Immature natural killer cell (primary cell): ENCODE measurements around the gene EPYC. TPM values are rescaled to one million over a fixed set of nuclear protein-coding genes. Genes with fewer than 3 reads are reported as not detected.

Experiments used
- DNase-seq, 3 donors: peaks; one replicate each; pipeline ENCODE4 v3.0.0; 2022; ENCODE audit warnings: mixed read lengths in 1 of 3
- H3K27ac Mint-ChIP-seq, 6 donors: one replicate each; pipeline ENCODE4 v1.8.0; 2020; ENCODE audit warnings: mixed read lengths in 6 of 6, mild to moderate bottlenecking in 5 of 6, inconsistent platforms in 4 of 6, moderate library complexity in 3 of 6
- H3K27me3 Mint-ChIP-seq, 3 donors: one replicate each; pipeline ENCODE4 v1.8.0; 2020 to 2021; ENCODE audit warnings: low read depth in 3 of 3, mild to moderate bottlenecking in 3 of 3, mixed read lengths in 3 of 3, moderate library complexity in 3 of 3, inconsistent platforms in 1 of 3
- H3K36me3 Mint-ChIP-seq, 3 donors: one replicate each; pipeline ENCODE4 v1.8.0; 2020; ENCODE audit warnings: mixed read lengths in 3 of 3, inconsistent platforms in 2 of 3, mild to moderate bottlenecking in 2 of 3
- H3K4me1 Mint-ChIP-seq, 2 donors: one replicate each; pipeline ENCODE4 v1.8.0; 2020; ENCODE audit warnings: inconsistent platforms in 2 of 2, mild to moderate bottlenecking in 2 of 2, mixed read lengths in 2 of 2, moderate library complexity in 1 of 2
- H3K4me3 Mint-ChIP-seq, 5 donors: one replicate each; pipeline ENCODE4 v1.8.0; 2020; ENCODE audit warnings: mild to moderate bottlenecking in 5 of 5, mixed read lengths in 5 of 5, inconsistent platforms in 3 of 5, moderate library complexity in 3 of 5
- H3K9me3 Mint-ChIP-seq, 6 donors: one replicate each; pipeline ENCODE4 v1.8.0; 2020; ENCODE audit warnings: mild to moderate bottlenecking in 6 of 6, mixed read lengths in 6 of 6, inconsistent platforms in 4 of 6, moderate library complexity in 3 of 6
- polyA plus RNA-seq, 3 donors: library from polyadenylated mRNA; unstranded; fragments of 300-500 nt; fragmentation: Illumina TruSeq; gene quantifications; one replicate each; pipeline ENCODE4 v1.2.3, GENCODE V29; 2021

EPYC gene
- polyA plus RNA-seq, 3 donors from 2014 or later: not detected

DNA sequence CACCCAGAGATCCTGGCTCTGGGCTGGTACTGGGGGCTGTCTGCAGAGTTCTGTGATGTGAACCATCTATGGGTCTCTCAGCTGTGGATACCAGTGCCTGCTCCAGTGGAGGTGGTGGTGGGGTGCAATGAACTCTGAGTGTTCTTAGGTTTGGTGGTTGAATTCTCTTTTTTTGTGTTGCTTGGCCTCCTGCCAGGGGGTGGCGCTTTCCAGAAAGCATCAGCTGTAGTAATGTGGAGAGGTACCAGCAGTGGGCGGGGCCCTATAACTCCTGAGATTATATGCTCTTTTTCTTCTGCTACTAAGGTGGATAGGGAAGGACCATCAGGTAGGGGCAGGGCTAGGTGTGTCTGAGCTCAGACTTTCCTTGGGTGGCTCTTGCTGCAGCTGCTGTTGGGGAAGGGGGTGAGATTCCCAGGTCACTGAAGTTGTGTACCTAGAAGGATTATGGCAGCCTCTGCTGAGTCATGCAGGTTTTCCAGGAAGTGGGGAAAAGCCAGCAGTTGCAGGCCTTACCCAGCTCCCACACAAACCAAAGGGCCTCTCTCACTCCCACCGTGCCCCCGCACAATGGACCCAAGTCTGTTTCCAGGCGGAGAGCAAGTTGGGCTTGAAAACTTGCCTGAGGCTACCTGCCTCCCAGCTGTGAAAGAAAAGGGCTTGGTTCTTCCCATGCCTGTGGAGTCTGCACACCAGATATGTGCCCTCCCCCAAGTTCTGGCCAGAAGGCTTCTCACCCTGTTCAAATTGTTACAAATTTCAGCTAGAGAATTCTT lies 68.4 kb downstream of the EPYC start:
- DNase-seq: no peak
- Mint-ChIP-seq H3K27me3 (peaks cover 2 to 4% (median 3%) of the 10 kb centered on the region in 3 donors), H3K4me1 (no peaks in the 10 kb centered on the region), H3K36me3 (no peaks in the 10 kb centered on the region), H3K27ac (no peak overlapping the region), H3K9me3 (peaks cover 0 to 7% (median 3%) of the 10 kb centered on the region in 6 donors), H3K4me3 (no peak overlapping the region)

DNA sequence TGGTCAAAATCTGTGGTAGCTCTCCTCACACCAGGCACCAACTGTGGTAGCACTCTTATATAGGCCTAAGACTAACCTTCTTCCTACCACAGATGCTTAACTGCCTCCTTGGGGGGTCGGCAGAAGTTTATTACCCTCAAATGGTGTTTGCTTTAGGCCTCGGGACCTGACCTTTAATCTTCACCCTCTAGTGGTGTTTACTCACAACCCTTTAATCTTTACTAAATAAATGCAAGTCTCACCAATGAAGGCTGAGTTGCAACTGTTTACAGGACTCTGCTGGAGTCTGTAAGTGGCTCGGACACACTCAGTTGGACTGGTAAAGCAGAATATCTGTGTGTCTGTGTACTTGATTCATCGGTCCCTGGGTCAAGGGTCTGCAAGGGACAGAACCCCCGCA lies 79.2 kb downstream of the EPYC start:
- Mint-ChIP-seq H3K4me3 (no peak overlapping the region), H3K4me1 (no peaks in the 10 kb centered on the region), H3K9me3 (peaks cover 6 to 17% (median 9%) of the 10 kb centered on the region in 6 donors), H3K27ac (no peak overlapping the region), H3K27me3 (peaks cover 0 to 4% (median 2%) of the 10 kb centered on the region in 3 donors), H3K36me3 (no peaks in the 10 kb centered on the region)
- DNase-seq: no peak

DNA sequence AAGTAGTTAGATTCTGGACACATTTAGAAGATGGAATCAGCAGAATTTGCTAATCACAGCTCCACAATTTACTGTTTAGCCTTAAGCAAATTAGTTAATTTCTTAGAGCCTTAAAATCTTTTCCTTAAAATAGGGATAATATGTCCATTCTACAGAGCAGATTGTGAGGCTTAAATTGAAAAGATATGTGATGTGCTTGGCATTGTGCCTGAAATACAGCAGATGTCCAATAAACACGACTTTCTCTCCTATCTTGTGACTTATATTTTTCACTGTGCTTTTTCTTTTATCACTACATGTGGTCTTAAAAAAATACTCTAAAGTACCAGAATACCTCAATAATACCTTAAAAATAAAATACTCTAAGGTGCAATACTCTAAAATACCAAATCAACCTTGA lies 80.4 kb downstream of the EPYC start:
- Mint-ChIP-seq H3K9me3 (peaks cover 0 to 12% (median 8%) of the 10 kb centered on the region in 6 donors), H3K4me3 (no peak overlapping the region), H3K4me1 (no peaks in the 10 kb centered on the region), H3K36me3 (no peaks in the 10 kb centered on the region), H3K27ac (no peak overlapping the region), H3K27me3 (peaks cover 0 to 4% (median 2%) of the 10 kb centered on the region in 3 donors)
- no peak for DNase-seq

DNA sequence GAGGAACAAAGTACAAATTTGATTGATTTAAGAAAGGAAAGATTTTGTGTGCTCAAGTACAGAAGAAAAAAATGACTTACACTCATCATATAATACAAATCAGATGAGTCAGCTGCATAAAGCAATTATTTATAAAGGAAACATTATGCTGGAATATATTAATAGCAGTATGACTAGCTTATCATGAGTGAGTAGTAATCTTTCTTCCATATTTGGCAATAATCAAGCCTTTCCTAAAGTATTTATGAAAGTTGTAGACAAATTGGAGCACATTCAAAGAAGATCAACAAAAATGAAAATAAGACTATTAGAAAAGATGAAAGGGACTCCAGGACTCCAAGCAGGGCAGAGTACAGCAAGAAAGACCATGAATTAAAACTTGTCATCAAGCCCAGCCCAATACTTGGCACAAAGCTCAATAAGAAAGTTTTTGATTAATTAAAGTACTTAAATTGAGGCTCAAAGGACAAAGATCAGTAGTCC lies 82.6 kb downstream of the EPYC start:
- H3K9me3 Mint-ChIP-seq: peaks cover 0 to 1% (median 0%) of the 10 kb centered on the region in 6 donors
- peaks cover 0 to 2% (median 0%) of the 10 kb centered on the region in 3 donors for H3K27me3 Mint-ChIP-seq

DNA sequence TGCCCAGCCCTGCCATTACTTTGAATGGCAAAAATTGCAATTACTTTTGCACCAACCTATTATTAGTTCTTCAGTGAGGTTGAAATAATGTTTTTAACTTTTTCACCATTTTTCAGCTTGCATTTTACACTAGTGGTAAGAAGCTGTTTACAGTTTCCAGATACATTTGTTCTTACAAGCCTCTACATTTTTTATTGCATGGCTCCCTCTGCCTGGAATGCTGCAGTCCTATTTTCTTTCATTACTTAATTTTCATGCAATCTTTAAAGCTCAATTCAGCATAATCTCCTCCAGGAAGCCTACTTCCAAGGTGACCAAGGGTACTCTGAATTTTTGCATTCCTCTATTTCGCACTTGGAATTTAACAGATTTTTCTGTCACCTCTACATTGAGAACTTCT lies 83.2 kb downstream of the EPYC start:
- peaks cover 0 to 2% (median 0%) of the 10 kb centered on the region in 3 donors for H3K27me3 Mint-ChIP-seq
- H3K9me3 Mint-ChIP-seq: peaks cover 0 to 1% (median 0%) of the 10 kb centered on the region in 6 donors
- H3K27ac Mint-ChIP-seq: no peak overlapping the region
- H3K4me1 Mint-ChIP-seq: no peaks in the 10 kb centered on the region
- DNase-seq: no peak
- no peaks in the 10 kb centered on the region for H3K36me3 Mint-ChIP-seq
- no peak overlapping the region for H3K4me3 Mint-ChIP-seq

More for the DNA sequence above, 82.6 kb downstream of the EPYC start:
- H3K27ac Mint-ChIP-seq: no peak overlapping the region
- no peaks in the 10 kb centered on the region for H3K4me1 Mint-ChIP-seq
- H3K36me3 Mint-ChIP-seq: no peaks in the 10 kb centered on the region
- DNase-seq: no peak
- H3K4me3 Mint-ChIP-seq: no peak overlapping the region

DNA sequence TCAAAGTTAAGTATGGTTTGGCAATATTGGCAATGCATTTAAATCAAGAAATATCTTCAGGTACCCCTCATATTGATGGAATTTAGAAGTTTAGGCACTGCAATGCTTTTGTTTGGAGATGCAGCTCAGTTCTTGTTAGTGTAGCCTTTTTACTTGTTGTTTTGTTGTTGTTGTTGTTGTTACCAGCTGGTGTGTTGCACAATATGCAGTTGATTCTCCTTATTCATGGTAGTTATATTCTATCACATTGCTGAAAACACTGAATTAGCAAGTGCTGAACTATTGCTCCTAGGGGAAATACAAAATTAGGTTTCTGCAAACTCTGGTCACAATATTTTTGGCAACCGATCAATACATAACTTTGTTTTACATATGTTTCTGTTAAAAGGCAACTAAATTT lies 84.5 kb downstream of the EPYC start:
- H3K9me3 Mint-ChIP-seq: peaks cover 0 to 3% (median 0%) of the 10 kb centered on the region in 6 donors
- H3K27me3 Mint-ChIP-seq: peaks cover 0 to 2% (median 0%) of the 10 kb centered on the region in 3 donors
- DNase-seq: no peak
- no peaks in the 10 kb centered on the region for H3K4me1 Mint-ChIP-seq
- H3K27ac Mint-ChIP-seq: no peak overlapping the region
- no peaks in the 10 kb centered on the region for H3K36me3 Mint-ChIP-seq
- no peak overlapping the region for H3K4me3 Mint-ChIP-seq

DNA sequence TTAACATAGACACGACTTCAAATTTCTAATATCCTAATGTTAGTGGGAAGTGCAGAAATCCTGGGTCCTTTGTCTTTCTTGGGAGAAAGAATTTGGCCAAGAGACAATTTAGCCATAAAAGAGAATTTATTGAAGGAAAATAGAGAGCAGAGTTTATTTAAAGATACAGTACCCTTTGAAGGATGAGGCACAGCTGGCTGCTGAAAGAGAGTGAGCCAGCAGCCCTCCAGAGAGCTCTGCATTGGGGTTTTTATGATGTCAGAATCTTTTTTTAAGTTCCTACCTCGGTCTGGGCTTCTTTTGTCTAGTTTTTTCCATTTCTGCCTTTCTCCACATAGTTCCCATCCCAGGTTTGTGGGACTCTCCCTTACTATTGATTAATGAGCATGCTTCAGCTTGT lies 87.3 kb downstream of the EPYC start:
- no peak for DNase-seq
- H3K4me3 Mint-ChIP-seq: no peak overlapping the region
- no peaks in the 10 kb centered on the region for H3K27me3 Mint-ChIP-seq
- no peaks in the 10 kb centered on the region for H3K4me1 Mint-ChIP-seq
- no peak overlapping the region for H3K27ac Mint-ChIP-seq
- no peaks in the 10 kb centered on the region for H3K36me3 Mint-ChIP-seq
- peaks cover 0 to 3% (median 0%) of the 10 kb centered on the region in 6 donors for H3K9me3 Mint-ChIP-seq

DNA sequence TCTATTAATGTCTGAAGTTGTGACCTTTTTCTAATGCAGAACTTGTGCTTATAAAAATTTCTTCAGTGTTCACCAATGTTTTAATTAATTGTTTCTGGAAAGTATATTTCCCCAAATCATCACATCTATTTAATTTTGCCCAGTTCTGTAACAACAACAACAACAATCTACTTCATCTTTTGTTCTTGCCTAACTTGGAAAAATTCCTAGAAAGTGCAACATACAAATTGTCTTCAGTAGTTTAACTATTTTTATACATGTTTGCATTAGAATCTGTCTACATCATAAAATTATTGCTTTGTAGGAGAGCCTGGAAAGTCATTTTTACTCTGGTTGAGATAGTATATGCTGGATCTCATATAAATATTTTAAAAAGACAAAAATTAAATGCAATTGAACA lies 88.3 kb downstream of the EPYC start:
- Mint-ChIP-seq H3K4me1 (no peaks in the 10 kb centered on the region), H3K27ac (no peak overlapping the region), H3K4me3 (no peak overlapping the region), H3K36me3 (no peaks in the 10 kb centered on the region), H3K9me3 (peaks cover 0 to 6% (median 0%) of the 10 kb centered on the region in 6 donors), H3K27me3 (no peaks in the 10 kb centered on the region)
- no peak for DNase-seq

DNA sequence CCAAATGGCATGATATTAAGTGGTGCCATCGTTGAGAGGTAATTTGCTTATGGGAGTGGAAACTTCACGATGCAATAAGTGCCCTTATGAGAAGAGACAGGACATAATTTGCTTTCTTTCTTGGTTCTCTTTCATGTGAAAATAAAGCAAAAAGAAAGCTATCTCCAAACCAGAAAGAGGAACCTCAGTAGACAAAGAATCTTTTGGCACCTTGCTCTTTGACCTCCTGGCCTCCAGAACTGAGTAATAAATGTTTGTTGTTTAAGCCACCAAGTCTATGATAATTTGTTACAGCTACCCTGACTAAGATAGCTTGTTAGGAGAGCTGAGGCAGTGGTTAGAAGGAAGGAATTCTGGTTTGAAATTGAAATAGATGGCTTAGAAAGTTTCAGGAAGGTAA lies 89.4 kb downstream of the EPYC start:
- Mint-ChIP-seq H3K27ac (no peak overlapping the region), H3K36me3 (no peaks in the 10 kb centered on the region), H3K9me3 (peaks cover 0 to 6% (median 0%) of the 10 kb centered on the region in 6 donors), H3K4me1 (no peaks in the 10 kb centered on the region), H3K4me3 (no peak overlapping the region), H3K27me3 (no peaks in the 10 kb centered on the region)
- DNase-seq: no peak

Other genes starting within 250 kb of the EPYC start
- not detected for gene CCER1, start 49.8 kb downstream of the EPYC start, polyA plus RNA-seq
- gene KERA, start 53.1 kb upstream of the EPYC start, polyA plus RNA-seq: not detected
- gene LUM, start 106.5 kb upstream of the EPYC start, polyA plus RNA-seq: not detected
- gene DCN, start 177.8 kb upstream of the EPYC start, polyA plus RNA-seq: not detected